Measurements from ENCODE around the gene ENDOG.

The ENDOG gene

DNA sequence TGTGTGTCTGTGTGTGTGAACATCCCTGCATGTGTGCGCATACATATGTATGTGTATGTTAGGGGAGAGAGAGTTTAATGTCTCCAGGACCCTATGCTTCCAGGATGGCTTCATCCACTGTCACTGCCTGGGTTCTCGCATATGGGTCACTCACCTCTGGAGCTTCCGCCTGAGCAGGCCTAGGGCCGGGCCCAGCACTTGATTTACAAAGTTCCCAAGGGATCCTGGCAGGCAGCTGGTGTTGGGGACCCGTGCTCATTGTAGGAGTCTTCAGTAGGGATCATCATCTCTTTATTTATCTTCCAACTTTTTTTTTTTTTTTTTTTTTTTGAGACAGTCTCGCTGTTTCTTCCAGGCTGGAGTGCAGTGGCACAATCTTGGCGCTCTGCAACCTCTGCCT, 18.2 kb upstream of the ENDOG start:
- DNase-seq (ENCODE audit: low spot score), result no peak

DNA sequence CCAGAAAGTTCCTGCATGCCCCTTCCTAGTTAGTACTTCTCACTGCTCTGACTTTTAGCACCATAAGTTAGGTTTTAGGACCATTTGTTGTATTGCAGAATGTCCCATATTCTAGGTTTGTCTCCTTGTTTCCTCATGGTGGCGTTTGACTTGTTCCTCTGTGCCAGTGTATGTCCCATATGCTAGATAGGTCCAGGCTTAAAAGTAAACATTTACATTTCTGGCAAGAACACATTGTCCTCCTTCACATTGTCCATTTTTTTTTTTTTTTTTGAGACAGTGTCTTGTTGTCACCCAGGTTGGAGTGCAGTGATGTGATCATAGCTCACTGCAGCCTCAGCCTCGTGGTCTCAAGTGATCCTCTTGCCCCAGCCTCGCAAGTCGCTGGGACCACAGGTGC, 15.8 kb upstream of the ENDOG start:
- no peak for DNase-seq (ENCODE audit: low spot score)

DNA sequence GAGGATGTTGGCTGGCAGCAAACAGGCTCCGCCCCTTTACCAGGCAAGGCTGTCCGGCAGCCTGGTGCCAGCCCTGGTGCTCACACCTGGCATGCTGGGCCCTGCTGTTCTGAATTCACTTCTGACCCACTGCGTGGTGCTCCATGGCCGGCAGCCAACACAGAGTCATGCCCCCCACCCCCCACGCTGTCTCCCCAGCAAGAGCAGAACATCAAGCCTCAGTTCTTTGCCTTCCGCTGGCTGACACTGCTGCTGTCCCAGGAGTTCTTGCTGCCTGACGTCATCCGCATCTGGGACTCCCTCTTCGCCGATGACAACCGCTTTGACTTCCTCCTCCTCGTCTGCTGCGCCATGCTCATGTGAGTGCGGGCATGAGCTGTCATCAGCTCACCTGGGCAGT, 12.6 kb upstream of the ENDOG start:
- no peak for DNase-seq (ENCODE audit: low spot score)

DNA sequence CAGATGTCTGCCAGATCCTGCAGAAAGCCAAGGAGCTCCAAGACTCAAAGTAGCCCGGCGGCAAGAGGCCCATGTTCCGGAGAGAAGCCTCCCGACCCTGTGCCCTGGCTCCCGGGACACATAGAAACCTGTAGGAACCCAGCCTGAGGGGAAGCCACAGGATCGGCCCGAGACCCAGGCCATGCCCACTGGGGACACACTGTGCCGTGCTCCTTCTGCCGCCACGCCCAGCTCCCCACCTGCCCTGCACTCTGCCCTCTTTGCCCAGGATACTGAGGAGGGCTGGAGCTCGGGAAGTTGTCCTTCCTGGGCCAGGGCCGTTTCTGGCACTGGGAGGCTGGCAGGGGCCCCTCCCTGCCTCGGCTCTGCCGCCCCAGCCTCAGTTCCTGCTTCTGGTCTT, 10.5 kb upstream of the ENDOG start:
- DNase-seq (ENCODE audit: low spot score), result no peak

DNA sequence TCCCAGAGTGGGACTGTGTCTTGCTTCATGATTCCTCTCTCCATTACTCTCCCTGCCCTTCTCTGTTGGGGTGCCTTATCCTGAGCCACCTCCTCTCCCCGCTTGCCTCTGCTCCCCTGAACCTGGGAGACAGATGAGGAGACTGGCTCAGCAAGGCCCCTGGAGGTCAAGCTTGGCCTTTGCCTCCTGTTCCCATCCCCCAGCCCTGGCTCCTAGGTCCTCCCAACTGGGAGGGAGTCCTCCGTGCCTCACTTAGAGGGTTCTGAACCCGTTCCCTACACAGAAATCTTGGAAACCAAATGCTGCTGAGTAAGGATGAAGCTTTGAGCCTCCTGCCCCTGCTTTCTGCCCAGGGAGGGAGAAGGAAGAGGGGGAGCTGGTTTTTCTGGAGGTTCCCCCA, 9.8 kb upstream of the ENDOG start:
- DNase-seq (ENCODE audit: low spot score), result no peak

DNA sequence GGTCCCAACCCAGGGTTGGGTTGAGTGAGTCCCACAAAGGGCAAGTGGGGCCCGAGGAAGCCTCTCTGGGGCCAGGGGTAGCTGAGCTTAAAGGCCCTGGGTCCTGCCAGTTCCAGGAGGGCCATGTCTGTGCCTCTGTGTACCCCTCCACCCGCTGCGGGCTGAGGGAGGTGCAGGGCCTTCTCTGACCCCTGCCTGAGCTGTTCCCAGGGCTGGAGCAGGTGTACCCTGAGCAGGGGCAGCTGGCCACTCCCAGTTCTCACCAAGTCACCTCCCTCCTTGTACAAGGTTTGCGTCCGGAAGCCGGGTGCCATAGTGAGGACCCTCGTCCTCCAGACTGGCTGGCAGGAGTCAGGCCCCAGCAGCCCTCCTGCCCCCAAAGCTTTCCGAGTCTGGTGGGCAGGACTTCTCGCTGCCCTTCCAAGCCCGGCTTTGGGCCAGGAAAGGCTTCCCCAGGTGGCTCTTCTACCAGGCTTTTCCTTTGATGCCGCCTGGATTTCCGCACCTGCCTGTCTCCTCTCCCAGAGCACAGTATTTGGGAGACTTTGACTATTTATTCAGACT, 9.2 kb upstream of the ENDOG start:
- DNase-seq (ENCODE audit: low spot score), result no peak

DNA sequence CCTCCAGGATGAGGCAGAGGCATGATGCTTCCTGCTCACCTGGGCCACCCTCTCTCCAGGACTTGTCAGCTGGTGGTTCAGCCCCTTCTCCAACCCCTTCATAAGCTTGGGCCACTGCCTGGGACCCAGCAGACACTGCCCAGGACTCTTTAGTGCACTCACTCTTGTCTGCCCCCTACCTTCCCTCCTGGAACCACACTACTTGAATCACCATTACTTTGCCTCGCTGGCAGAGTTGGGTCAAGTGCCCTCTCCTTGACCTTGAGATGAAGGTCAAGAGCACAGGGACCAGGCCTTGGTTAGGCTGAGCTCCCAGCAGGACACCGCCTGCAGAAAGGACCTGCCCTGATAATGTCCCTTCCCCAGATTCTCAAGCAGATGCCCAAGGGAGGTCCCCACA, 8.5 kb upstream of the ENDOG start:
- no peak for DNase-seq (ENCODE audit: low spot score)

DNA sequence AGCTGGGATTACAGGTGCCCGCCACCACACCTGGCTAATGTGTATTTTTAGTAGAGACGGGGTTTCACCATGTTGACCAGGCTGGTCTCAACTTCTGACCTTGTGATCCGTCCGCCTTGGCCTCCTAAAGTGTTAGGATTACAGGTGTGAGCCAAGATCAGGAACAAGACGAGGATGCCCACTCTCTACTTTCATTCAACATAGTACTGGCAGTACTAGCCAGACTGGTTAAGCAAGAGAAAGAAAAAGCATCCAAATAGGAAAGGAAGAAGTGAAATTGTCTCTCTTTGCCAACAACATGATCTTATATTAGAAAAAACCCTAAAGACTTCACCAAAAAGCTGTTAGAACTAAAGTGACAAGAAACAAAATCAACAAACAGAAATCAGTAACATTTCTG, 7.4 kb upstream of the ENDOG start:
- DNase-seq (ENCODE audit: low spot score), result no peak

DNA sequence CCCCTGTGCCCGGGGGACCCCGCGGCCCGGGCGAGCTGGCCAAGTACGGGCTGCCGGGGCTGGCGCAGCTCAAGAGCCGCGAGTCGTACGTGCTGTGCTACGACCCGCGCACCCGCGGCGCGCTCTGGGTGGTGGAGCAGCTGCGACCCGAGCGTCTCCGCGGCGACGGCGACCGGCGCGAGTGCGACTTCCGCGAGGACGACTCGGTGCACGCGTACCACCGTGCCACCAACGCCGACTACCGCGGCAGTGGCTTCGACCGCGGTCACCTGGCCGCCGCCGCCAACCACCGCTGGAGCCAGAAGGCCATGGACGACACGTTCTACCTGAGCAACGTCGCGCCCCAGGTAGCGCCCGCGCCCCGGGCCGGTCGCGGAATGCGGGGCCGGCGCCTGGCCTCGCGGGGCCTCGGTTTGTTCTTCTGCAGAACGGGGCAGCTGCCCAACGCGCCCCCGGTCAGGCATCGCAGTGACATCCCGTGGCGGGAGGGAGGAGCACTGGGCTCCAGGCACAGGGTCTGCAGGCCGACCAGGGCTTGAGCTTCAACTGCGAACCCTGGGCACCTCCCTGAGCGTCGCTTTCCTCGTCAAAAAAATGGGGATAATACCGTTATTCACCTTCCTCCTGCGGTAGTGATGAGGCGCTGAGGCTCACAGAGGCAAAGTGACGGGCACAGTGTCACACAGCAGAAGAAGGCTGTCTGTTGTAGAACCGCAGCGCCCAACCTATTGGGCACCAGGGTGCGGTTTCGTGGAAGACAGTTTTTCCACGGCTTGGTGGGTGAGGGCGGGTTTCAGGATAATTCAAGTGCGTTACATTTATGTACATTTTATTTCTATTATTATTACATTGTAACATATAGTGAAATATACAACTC, 777 bp downstream of the ENDOG start:
- peak; percentile 33 for DNase-seq (ENCODE audit: low spot score)

DNA sequence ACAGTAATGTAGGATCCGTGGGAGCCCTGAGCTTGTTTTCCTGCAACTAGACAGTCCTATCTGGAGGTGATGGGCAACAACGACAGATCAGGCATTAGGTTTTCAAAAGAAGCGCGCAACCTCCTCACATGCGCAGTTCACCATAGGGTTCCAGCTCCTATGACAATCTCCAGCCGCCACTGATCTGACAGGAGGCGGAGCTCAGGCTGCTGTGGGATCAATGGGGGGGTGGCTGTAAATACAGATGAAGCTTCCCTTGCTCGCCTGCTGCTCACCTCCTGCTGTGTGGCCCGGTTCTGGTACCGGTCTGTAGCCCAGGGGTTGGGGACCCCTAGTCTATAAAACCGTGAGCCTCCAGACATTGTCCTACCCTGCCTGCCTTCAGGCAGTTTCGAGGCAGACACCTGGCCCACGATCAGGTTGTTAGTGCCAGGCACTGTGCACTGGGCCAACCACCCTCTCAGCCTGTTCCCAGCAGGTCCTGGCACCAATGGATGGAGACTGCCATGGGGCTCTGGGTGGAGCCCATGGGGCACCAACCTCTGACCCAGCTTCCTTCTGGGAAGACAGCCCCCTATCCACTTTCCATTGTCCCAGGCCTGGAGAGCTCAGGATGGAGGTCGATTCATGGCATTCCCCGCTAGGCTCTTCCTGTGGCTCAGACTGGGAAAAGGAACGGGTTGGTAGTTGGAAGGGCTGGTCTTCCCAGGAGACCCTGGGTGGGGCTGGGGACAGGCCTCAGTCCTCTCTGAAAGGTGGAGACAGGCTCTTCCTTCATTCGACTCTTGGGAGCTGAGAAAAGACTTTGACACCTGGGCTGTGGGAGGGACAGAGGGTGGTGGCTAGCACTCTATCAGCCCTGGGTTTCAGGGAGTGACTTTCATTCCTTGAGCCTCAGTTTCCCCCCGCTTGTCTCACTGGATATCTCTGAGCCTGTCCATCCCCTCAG, 1.7 kb downstream of the ENDOG start:
- no peak for DNase-seq (ENCODE audit: low spot score)

DNA sequence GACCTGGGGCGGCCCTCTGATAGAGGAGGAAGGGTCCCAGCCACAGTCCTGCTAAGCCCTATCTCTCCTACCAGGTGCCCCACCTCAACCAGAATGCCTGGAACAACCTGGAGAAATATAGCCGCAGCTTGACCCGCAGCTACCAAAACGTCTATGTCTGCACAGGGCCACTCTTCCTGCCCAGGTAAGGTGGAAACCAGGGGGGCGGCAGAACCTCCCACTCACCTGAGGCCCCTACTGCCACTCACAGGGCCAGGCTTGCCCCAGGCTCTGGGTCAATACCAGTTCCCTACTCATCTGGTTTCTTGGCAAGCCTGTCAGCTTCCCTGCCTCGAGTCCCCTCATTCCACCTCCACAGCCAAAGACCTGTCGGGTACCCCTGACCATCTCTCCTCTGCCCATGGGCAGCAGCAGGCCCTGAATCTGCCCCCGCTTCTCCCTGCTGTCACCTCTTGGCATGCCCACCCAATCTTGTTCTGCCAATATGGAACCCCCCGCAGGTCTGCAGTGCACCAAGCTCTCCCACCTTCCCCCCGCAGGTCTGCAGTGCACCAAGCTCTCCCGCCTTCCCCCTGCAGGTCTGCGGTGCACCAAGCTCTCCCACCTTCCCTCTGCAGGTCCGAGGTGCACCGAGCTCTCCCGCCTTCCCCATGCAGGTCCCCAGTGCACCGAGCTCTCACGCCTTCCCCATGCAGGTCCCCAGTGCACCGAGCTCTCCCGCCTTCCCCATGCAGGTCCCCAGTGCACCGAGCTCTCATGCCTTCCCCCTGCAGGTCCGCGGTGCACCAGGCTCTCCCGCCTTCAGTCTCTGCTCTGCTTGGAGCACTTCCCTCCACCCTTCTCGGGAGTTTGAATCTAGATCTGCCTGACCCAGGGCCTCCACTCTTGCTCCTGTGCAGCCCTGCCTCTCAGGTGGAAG, 2.6 kb downstream of the ENDOG start:
- DNase-seq (ENCODE audit: low spot score), result no peak

DNA sequence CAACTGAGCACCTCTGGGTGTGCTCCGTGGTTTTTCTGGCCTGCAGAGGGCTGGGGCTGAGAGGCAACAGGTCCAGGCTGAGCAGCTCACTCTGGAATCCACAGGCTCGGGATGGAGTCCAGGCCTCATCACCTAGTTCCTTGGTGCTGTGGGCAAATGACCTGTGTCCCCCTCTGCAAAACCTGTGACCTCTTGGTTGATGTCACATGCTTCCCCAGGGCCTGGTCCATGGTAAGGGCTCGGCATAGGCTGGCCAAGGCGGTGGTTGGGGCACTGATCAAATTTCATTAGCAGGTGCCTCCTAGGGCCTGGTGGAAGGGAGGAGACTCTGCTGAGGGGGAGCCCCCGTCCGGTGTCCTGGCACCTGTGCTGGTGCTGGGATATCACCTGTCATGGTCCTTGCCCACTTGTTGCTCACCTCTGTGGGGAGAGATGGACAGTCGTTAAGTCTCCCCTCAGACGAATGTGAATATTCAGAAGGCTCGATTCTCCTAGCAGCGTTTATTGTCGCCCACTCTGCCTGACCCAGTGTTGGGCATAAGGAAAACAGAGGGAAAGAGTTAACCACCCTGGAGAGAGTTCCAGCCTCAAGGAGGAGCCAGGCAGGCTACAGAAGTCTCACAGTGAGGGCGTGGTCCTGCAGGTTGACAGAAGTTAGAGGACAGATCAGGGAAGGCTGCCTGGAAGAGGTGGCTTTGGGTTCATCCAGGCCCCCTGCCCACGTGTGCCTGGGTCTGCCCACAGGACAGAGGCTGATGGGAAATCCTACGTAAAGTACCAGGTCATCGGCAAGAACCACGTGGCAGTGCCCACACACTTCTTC, 3.5 kb downstream of the ENDOG start:
- no peak for DNase-seq (ENCODE audit: low spot score)

DNA sequence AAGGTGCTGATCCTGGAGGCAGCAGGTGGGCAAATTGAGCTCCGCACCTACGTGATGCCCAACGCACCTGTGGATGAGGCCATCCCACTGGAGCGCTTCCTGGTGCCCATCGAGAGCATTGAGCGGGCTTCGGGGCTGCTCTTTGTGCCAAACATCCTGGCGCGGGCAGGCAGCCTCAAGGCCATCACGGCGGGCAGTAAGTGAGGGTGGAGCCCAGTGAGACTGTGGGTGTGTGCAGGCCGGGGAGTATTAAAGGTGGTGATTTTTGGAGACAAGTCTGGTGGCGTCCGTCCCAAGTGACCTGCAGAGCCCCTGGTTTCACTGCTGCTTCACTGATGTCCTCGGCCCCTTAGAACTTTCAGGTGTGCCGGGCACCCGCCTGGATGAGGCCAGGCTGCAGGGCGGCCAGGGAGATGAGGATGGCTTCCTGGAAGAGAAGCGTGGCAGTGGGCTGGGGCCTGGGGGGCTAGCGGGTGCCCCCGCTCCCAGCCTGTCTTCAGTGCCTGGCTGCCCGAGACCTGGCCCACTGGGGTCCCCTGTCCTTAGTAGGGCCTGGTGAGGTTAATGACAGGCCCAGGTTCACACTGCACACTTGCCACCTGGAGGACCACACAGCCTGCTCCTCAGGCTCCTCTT, 4.2 kb downstream of the ENDOG start:
- no peak for DNase-seq (ENCODE audit: low spot score)

DNA sequence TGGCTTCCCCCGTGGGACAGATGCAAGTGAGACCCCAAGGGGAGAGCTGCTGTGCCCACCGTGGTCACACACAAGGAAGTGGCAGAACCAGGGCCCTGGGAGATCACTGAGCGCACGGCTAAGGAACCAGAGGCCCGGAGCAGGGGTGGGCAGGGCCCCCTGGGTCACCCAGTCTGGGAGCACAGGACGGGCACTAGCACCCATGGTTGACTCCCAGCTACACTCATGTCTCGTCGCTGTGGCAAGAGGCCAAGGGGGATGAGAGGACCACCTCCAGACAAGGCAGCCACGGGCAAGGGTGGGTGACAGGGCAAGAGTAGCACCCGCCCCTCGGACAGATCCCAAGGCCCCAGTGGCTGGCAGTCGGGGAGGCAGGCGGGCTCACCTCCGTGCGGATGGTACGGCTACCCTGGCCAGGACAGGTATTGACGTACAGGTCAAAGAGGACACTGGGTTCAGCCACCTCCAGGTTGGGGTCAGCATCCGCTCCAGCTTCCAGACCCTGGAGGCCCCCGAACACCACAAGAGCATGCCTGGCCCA, 5.1 kb downstream of the ENDOG start:
- DNase-seq (ENCODE audit: low spot score), result no peak

DNA sequence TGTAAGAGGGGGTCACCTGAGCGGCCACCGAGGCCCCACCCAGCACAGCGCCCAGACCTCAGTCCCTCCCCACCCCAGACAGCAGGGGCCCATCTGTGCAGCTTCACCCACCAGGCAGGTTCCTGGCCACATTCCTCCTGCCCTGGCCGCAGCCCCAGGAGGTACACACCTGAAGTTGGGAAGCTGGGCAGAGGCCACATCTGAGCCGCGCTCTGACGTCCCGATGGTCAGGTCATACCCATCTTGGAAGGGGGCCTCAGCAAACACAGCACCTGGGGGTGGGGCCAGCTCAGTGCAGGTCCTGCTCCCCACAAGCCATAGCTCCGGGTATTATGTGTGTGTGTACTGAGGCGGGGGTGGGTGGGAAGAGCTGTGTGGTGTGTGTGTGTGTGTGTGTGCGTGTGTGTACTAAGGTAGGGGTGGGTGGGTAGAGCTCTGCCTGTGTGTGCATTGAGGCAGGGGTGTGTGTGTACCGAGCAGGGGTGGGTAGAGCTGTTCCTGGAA, 5.7 kb downstream of the ENDOG start:
- DNase-seq (ENCODE audit: low spot score), result no peak

DNA sequence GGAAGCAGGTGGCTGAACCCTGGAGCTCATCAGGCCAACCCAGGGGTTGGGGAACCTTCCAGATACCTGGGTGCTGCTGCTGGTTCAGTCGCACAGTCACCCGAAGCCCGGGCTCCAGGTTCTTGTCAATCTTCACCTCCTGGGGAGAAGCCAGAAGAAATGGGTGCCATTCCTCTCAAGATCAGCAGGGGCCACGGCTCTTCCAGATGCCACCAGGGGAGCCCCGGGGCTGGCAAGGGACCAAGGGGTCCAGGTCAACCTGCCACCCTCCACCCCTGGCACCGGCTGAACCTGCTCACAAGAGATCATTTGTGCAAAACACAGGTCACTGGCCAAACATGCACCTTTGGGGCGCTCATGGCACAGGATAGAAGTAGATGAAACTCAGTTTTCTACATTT, 6.6 kb downstream of the ENDOG start:
- DNase-seq (ENCODE audit: low spot score), result no peak

DNA sequence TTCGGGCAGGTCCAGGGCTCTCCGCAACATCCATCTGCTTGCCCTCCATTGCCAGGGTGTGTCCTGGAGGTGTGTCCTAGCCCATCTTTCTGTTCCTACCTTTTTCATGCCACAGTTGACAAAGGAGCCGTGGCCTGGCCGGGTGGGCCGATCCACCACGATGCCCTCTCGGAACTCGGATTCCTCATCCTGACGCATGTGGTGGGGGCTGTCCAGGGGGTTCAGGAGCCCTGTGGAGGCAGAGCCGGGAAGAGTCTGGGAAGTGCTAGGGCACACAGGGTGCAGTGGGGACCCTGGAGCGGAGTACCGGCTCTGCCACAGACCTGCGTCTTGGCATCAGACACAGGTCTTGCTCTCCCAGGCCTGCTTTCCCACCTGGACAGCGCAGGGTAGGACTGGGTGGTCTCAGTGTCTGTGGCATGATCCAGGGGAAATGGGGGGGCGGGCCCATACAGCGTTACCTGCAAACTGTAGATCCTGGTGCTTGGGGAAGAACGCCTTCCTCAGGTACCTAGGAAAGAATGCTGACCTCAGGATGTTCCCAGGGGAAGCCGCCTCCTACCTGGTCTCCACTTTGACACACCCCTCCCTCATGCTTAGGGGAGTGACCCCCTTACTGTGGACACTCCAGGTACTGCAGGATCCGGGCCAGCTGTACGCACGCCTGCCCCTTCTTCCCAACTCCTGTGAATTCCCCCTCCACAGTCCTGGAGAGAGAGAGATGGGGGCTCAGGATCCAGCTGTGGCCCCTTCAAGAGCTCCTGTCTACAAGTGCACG, 7.8 kb downstream of the ENDOG start:
- no peak for DNase-seq (ENCODE audit: low spot score)

DNA sequence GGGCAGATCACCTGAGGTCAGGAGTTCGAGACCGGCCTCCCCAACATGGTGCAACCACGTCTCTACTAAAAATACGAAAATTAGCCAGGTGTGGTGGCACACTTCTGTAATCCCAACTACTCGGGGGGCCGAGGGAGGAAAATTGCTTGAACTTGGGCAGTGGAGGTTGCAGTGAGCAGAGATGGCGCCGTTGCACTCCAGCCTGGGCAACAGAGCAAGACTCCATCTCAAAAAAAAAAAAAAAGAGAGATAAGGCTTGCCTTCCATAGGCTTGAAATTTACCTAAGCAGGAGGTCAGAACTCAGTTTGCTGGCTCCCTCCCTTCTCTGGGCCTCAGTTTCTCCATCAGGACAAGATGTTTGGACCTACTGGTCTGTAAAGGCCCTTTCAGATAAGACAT, 10.0 kb downstream of the ENDOG start:
- no peak for DNase-seq (ENCODE audit: low spot score)
